Skeletal muscle satellite cell (primary cell): Measurements from ENCODE around the gene NLRC5.

Experiments used
- H3K27me3 ChIP-seq: 2 replicates; pipeline ENCODE4 v1.7.0; 2013; ENCODE audit warnings: low read length; ENCODE audit not compliant: control insufficient read depth, insufficient read depth
- H3K36me3 ChIP-seq: 2 replicates; pipeline ENCODE4 v1.7.0; 2013; ENCODE audit warnings: mild to moderate bottlenecking, control low read depth, low read length; ENCODE audit not compliant: insufficient read depth
- H3K4me1 ChIP-seq: 2 replicates; pipeline ENCODE4 v1.7.0; 2013; ENCODE audit warnings: low read length; ENCODE audit not compliant: control insufficient read depth, insufficient read depth
- H3K4me2 ChIP-seq: 2 replicates; pipeline ENCODE4 v1.7.0; 2013; ENCODE audit warnings: mild to moderate bottlenecking, low read length
- H3K4me3 ChIP-seq: 2 replicates; pipeline ENCODE4 v1.7.0; 2013; ENCODE audit warnings: low read length
- H3K9ac ChIP-seq: 2 replicates; pipeline ENCODE4 v1.7.0; 2013; ENCODE audit warnings: mild to moderate bottlenecking, low read depth, low read length, moderate library complexity
- H3K9me3 ChIP-seq: replicated peaks from 2 replicates; pipeline ENCODE4 v1.7.0; 2013; ENCODE audit warnings: mild to moderate bottlenecking, control low read depth, low read length

NLRC5 gene

DNA sequence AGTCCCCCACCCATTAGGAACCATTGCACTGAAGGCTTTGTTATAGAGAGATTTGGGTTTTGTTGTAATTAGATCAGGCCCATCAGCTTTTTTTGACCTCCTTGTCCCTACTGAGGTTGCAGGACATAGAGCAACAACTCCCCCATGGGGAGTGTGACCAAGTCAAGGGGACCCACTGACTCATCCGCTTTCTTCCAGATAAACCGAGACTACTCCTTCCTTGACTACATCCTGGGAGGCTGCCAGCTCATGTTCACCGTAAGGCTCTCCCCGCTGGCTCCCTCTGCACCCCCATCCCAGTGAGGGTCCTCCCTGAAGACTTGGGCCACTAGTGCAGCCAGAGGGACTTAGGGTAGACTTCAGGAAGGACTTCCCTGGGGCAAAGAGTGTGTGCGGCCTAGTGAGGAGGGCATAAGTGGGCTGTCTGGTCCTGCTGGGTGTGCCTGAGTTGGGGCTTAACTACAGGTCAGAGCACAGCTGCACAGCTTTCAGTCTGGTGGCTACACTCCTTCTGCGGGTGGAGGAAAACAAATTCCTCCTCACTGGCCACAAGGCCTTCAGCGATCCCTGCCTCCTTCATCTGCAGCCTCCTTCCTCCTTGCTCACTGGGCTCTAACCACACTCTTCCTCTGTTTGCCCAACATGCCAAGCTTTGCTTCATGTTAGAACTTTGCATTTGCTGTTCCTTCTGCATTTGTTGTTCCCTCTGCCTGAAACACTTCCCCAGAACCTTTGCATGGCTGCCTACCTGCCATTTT is 134.0 kb downstream of the NLRC5 start:
- no peak overlapping the region for H3K4me3 ChIP-seq
- no peaks in the 10 kb centered on the region for H3K4me1 ChIP-seq
- H3K27me3 ChIP-seq: no peaks in the 10 kb centered on the region
- no peaks in the 10 kb centered on the region for H3K9me3 ChIP-seq
- no peak overlapping the region for H3K9ac ChIP-seq
- no peaks in the 10 kb centered on the region for H3K36me3 ChIP-seq
- H3K4me2 ChIP-seq: no peak overlapping the region

DNA sequence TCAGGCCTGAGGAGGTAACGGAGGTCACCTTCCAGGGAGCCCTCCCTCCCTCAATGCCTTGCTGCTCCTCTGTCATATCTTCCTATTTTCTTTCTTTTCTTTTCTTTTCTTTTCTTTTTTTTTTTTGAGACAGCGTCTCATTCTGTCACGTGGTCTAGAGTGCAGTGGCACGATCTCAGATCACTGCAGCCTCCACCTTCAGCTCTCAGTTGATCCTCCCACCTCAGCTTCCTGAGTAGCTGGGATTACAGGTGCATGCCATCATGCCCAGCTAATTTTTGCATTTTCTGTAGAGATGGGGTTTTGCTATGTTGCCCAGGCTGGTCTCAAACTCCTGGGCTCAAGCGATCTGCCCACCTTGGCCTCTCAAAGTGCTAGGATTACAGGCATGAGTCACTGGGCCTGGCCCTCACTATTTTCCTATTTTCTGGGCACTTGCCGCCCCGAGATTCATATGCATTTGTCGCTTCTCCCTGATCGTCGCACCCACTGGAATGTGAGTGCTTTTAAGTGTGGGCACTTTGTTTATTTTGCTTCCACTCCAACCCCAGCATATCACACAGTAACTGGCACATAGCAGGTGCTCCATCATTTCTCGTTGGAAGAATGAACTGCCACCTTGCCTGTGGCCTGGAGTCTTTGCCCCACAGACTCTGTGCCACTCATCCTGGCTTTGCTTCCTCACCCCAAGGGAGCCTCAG is 134.8 kb downstream of the NLRC5 start:
- H3K36me3 ChIP-seq: no peaks in the 10 kb centered on the region
- no peaks in the 10 kb centered on the region for H3K4me1 ChIP-seq
- H3K4me2 ChIP-seq: no peak overlapping the region
- no peak overlapping the region for H3K9ac ChIP-seq
- H3K27me3 ChIP-seq: no peaks in the 10 kb centered on the region
- H3K9me3 ChIP-seq: no peaks in the 10 kb centered on the region
- no peak overlapping the region for H3K4me3 ChIP-seq

DNA sequence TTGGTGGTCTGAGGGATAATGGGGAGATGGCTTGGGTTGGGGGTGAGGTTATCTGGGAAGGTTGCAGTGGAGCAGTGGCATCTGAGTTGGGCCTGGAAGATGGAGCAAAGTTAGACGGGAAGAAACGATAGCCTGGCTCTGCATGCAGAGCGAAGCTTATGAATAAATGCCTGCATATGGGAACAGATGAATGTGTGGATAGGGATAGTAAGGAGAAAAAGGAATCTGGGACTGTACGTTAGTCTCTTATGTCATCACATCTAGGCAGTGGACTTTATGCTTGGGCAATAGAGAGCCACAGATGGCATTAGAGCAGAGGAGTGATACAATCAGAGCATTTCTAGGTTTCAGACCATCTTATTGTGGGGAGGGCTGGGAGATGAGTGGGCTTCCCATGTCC is 136.0 kb downstream of the NLRC5 start:
- no peak overlapping the region for H3K4me2 ChIP-seq
- no peaks in the 10 kb centered on the region for H3K9me3 ChIP-seq
- no peaks in the 10 kb centered on the region for H3K36me3 ChIP-seq
- H3K9ac ChIP-seq: no peak overlapping the region
- H3K27me3 ChIP-seq: no peaks in the 10 kb centered on the region
- no peaks in the 10 kb centered on the region for H3K4me1 ChIP-seq
- H3K4me3 ChIP-seq: no peak overlapping the region

DNA sequence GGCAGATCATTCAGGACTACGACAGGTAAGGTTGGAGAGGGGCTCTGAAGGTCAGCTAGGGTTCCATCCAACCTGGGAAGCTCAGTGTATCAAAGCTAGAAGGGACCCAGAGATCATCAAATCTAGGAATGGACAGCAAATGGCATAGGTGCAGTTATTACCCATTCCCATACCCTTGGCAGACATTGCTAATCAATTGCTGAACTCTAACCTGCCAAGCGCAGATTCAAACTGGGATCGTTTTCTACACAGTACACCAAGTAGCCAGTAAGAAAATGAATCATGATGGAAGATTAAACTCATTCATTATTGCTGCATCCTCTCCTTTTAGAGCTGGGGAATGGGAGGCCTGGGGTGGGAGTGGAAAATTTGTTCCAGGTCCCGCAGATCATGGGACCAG is 136.6 kb downstream of the NLRC5 start:
- Histone ChIP-seq H3K9ac (no peak overlapping the region), H3K4me3 (no peak overlapping the region), H3K4me1 (no peaks in the 10 kb centered on the region), H3K4me2 (no peak overlapping the region), H3K36me3 (no peaks in the 10 kb centered on the region), H3K9me3 (no peaks in the 10 kb centered on the region), H3K27me3 (no peaks in the 10 kb centered on the region)

DNA sequence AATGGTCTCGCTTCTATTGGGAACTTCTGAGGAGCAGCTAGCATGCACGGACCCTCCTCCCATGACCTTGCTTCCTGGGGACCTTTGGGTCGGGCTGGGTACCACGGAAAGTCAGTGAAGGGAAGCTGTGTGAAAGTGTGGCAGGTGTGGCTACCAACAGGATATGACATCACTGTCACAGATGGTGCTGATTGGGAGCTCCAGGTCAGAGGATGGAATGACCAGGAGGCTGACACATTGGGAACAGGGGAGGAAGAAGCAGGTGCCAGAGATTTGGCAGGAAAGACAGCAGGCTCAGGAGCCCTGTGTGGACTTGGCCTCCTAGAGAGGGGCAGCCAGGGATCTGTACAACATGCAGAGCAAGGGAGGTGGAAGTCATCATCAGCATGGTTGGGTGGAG is 137.1 kb downstream of the NLRC5 start:
- Histone ChIP-seq H3K4me3 (no peak overlapping the region), H3K4me1 (no peaks in the 10 kb centered on the region), H3K9me3 (no peaks in the 10 kb centered on the region), H3K36me3 (no peaks in the 10 kb centered on the region), H3K4me2 (no peak overlapping the region), H3K27me3 (no peaks in the 10 kb centered on the region), H3K9ac (no peak overlapping the region)

DNA sequence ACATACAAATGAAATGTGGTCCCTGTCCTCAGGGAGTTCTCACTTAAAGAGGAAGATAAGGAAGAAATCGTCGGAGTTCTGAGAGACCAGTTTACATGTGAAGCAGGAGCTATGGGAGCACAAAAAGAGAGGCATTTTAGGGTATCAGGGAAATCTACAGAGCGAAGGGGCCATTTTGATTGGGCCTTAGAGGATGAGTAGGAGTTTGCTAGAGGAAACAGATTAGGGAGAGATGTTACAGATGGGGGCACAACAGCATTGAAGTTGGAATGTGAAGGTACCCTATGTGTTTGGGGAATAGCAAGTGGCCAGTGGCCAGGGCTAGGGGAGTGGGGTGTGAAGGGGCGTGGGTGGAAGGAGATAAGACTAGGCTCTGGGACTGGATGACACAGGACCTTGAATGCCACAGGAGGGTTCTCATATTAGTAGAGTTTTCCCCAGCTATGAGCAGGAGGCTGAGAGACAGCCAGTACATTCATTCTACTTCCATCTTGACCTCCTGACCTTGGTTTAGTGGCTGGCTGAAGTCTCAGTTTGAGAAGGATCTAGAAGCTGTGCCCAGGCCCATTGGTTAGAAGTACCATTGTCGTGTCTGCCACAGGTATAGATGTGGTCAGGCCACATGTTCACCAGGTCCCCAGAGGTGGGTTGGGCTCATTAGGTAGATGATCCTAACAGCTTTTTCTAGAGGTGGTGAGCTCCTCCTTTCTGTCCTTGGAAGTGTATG is 137.8 kb downstream of the NLRC5 start:
- Histone ChIP-seq H3K4me3 (no peak overlapping the region), H3K36me3 (no peaks in the 10 kb centered on the region), H3K4me1 (no peaks in the 10 kb centered on the region), H3K27me3 (no peaks in the 10 kb centered on the region), H3K9me3 (no peaks in the 10 kb centered on the region), H3K9ac (no peak overlapping the region), H3K4me2 (no peak overlapping the region)

DNA sequence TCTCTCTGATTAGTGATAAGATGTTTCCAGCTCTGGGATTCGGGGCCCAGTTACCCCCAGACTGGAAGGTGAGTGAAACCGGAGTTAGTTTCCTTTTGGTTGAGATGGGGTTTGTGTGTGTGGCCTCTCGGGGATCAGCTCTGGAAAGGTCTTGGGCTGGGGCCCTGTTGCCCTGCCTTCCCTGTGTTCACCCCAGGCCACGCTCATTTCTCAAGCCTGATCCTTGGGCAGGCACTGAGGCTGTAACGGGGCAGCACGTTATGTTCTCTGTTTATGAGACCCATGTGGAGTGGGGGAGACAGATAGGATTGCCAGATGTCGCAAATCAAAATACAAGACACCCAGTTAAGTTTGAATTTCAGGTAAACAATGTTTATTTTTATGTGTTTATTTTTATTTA is 138.5 kb downstream of the NLRC5 start:
- Histone ChIP-seq H3K4me2 (no peak overlapping the region), H3K27me3 (no peaks in the 10 kb centered on the region), H3K4me3 (no peak overlapping the region), H3K9ac (no peak overlapping the region), H3K36me3 (no peaks in the 10 kb centered on the region), H3K4me1 (no peaks in the 10 kb centered on the region), H3K9me3 (no peaks in the 10 kb centered on the region)

DNA sequence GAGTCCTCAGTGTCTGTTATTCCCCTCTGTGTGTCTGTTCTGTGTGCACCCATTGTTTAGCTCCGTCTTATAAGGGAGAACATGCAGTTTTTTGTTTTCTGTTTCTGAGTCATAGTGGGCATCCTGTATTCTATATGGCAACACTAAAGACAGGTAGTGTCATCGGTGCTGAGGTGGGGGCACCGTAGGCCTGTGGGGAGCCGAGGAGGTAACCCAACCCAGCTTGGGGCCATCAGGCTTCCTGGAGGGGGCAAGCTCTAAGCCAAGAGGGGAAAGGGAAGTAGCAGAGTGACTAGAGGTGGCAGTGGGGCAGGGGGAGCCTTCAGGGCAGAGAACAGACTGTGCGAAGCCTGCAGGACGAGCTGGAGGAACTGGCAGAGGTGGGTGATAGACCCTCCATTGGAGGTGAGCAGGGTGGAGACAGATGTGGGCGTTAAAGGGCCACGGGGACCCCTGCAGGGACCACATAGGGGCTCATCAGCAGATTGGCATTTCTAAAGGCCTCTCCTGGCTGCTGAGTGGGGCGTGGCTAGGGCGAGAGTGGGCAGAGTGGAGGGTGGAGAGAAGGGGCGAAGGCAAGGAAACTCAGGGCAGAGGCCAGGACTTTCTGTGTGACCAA is 139.5 kb downstream of the NLRC5 start:
- H3K4me1 ChIP-seq: no peaks in the 10 kb centered on the region
- H3K9ac ChIP-seq: no peak overlapping the region
- no peak overlapping the region for H3K4me2 ChIP-seq
- no peak overlapping the region for H3K4me3 ChIP-seq
- no peaks in the 10 kb centered on the region for H3K9me3 ChIP-seq
- H3K27me3 ChIP-seq: no peaks in the 10 kb centered on the region
- no peaks in the 10 kb centered on the region for H3K36me3 ChIP-seq

DNA sequence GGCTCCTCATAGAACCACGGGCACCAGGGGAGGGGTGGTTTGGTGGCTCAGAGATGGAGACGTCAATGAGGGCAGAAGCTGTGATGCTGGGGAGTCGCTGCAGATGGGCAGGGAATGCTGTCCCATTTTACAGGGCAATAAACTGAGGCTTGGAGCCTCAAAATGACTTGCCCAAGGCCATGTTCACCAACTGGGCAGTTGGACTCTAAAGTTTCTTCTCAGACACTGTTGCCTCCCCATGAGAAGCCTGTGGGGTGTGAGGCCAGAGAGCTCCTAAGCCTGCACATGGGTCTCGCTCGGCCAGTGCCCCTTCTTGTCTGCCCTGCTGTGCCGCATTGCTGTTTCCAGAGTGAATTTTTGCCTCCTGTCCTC is 141.6 kb downstream of the NLRC5 start:
- Histone ChIP-seq H3K9ac (no peak overlapping the region), H3K27me3 (no peaks in the 10 kb centered on the region), H3K9me3 (no peaks in the 10 kb centered on the region), H3K4me2 (no peak overlapping the region), H3K4me1 (no peaks in the 10 kb centered on the region), H3K4me3 (no peak overlapping the region), H3K36me3 (no peaks in the 10 kb centered on the region)

DNA sequence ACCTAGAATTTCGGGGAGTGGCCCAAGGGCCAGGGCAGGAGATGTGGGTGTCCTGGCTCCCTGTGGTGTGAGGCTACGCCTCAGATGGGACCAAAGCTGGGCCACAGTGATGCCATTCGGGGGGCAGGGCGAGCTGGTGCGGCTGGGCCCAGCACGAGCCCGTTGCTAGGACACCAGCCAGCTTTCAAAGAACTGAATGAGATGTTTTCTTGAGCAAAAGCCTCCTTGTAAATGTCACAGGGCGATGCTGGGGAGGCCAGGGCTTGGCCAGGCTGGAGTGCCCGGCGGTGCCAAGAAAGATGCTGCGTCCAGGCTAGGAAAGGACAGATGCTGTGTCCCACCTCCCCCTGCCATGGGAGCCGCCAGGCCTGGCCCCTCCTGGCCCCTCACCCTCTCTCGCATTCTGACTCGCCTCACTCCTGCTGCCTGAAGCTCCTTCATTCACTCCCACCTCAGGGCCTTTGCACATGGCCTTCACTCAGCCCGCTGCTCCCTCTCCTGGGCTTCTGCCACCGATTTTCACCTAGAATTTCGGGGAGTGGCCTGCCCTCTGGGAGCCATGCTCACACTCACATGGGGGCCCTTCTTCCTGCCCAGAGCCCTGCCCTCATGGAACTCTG is 142.1 kb downstream of the NLRC5 start:
- no peak overlapping the region for H3K4me2 ChIP-seq
- no peak overlapping the region for H3K9ac ChIP-seq
- H3K9me3 ChIP-seq: no peaks in the 10 kb centered on the region
- no peaks in the 10 kb centered on the region for H3K27me3 ChIP-seq
- no peak overlapping the region for H3K4me3 ChIP-seq
- no peaks in the 10 kb centered on the region for H3K4me1 ChIP-seq
- H3K36me3 ChIP-seq: no peaks in the 10 kb centered on the region

DNA sequence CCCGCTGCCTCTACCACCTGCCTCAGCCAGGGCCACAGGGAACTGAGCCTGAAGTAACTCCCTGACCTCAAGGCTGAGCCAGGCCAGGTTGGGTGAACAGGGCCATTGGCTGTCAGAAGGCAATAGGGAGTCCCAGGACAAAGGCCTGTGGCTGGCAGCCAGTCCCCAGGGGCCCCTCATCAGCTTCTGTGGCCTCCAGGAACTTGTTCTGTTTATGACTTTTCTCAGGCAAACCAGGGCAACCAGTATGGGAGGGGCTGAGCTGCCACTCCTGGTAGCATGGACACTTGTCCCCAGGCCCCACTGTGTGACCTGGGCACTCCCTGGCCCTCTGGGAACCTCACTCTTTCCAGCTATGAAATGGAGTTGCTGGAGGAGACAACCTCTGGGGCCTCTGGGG is 143.1 kb downstream of the NLRC5 start:
- H3K36me3 ChIP-seq: no peaks in the 10 kb centered on the region
- H3K9ac ChIP-seq: no peak overlapping the region
- no peak overlapping the region for H3K4me2 ChIP-seq
- H3K27me3 ChIP-seq: no peaks in the 10 kb centered on the region
- H3K4me1 ChIP-seq: no peaks in the 10 kb centered on the region
- no peak overlapping the region for H3K4me3 ChIP-seq
- H3K9me3 ChIP-seq: no peaks in the 10 kb centered on the region
